Testis (tissue), 2 donors: ENCODE results near the gene SMG6.

Experiments
- POLR2A ChIP-seq: fragments of 450-650 bp; IDR thresholded peaks from one replicate; pipeline ENCODE4 v1.6.1; 2017; ENCODE audit warnings: antibody characterized with exemption, mild to moderate bottlenecking, moderate library complexity
- TF ChIP-seq, protein P1 (sequence below), 3 experiments: fragments of 450-650 bp in 2 of 3; fragments of 200-600 bp in 1 of 3; sonication (generic) in 1 of 3; IDR thresholded peaks; one replicate each; pipeline ENCODE4 v1.5.1; 2016 to 2019; ENCODE audit warnings: antibody characterized with exemption in 3 of 3, mild to moderate bottlenecking in 2 of 3, moderate library complexity in 1 of 3

DNA sequence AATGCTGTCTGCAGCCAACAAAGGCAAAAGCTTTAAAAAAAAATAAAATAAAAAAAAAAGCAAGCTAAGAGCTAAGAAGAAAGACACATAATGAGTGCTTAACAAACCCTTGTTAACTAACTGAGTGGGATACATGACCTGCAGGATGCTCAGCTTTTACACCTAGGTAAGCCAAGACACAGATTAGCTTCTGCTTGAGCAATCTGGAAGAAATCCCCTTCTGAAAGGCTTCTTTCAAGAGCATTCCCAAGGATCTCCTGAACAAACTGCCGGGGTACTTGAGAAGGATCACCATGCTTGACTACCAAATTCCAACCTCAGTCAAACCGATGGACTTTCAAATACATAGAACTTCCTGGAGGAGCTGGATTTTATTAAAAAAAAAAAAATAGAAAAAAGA lies 92.9 kb downstream of the SMG6 start:
- TF ChIP-seq POLR2A: no peak
- TF ChIP-seq, protein P1, sequence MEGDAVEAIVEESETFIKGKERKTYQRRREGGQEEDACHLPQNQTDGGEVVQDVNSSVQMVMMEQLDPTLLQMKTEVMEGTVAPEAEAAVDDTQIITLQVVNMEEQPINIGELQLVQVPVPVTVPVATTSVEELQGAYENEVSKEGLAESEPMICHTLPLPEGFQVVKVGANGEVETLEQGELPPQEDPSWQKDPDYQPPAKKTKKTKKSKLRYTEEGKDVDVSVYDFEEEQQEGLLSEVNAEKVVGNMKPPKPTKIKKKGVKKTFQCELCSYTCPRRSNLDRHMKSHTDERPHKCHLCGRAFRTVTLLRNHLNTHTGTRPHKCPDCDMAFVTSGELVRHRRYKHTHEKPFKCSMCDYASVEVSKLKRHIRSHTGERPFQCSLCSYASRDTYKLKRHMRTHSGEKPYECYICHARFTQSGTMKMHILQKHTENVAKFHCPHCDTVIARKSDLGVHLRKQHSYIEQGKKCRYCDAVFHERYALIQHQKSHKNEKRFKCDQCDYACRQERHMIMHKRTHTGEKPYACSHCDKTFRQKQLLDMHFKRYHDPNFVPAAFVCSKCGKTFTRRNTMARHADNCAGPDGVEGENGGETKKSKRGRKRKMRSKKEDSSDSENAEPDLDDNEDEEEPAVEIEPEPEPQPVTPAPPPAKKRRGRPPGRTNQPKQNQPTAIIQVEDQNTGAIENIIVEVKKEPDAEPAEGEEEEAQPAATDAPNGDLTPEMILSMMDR (IDR thresholded peaks at IDR 0.05): no peak
